COLO829 (cell line): ENCODE measurements around the gene C19orf81.
A peak's percentile ranks its signal among the peaks of the same experiment; 100 is the strongest.

Experiments
- DNase-seq: peaks from one replicate; pipeline ENCODE4 v3.0.0; 2012; ENCODE audit warnings: low spot score

Gene C19orf81

DNA sequence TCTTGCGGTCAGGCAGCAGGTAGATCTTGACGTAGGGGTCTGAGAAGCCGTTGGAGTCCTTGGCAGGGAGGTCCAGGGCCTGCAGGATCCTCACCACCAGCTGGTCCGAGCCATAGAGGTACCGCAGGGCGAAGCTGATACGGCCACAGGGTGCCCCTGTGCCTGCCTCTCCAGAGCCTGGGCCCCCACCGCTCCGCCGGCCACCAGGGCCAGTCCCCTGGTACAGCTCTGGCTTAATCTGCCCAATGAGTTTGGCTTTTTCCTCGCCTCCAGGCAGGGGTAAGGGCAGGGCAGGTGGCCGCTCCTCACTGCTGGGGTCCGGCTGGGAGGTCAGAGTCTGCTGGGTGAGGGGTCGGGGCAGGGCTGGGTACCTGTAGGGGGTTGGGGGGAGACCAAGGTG is 19.4 kb upstream of the C19orf81 start:
- DNase-seq: no peak

GRCh38 chr19:50632151-50632835 is 17.0 kb upstream of the C19orf81 start:
- no peak for DNase-seq

DNA sequence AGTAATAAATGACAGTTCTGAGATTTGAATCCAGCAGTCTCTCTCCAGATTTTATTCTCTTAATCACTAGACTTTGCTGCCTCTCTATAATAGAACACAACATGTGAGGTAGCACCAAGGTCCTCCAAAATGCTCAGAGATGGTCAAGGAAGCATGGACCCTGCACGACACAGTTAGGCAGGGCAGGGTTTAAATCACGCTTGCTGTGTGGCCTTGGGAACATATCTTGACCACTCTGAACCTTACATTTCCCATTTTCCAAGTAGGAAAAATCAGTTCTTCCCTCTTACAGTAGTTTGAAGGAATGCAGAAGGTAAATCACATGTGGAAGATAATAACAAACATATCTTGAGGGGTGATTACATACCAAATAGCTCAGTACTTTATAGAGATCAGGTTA is 15.9 kb upstream of the C19orf81 start:
- DNase-seq: no peak

- DNase-seq: no peak
These were observed 15.3 kb upstream of the C19orf81 start for GRCh38 chr19:50633973-50634372.

DNA sequence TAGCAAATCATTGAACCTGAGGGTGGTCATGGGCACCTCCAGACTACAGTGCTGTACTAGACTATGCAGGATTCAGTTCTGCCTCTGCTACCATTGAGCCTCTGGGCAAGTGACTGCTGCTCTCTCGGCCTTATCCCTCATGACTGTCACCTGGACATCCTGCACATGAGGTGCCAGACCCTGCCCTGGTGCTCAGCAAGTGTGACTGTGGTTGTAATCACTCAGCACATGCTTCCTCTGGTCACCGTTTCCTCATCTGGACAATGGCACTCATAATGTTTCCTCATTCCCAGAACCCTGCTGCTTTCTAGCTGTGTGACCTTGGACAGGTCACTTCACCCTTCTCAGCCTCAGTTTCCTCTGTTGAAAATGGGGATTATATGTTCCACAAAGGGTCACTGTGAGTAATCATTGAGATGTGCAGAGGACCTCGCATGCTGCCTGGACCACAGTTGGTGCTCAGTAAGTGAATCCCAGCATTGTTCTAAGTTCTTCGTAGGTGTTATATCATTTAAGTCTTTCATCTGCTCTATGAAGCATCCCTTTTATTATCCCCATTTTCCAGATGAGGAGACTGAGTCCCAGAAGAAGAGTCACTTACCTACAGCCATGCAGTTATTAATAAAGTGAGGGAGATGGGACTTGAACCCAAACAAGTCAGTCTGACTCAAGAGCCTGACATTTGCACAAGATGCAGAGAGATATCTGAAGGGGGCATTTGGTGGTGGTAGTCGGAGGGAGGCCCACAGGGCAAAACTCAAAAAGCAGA is 12.7 kb upstream of the C19orf81 start:
- no peak for DNase-seq

DNA sequence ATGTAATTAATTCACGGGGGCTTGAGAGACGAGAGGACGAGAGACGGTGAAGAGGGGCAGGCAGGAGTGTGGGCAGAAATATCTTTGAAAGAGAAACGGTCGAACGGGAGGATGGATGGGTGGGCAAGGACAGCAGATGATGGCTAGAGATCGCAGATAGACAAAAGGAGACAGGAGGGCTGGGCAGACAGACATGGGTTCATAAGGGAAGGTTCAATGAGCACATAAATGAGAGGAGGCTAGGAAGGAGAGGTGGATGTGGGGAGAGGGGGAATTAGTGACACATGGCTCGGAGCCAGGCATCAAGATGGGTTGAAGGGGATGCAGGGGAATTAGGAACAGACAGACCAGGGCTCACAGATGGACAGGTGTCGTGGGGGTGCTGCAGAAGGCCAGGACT is 10.6 kb upstream of the C19orf81 start:
- DNase-seq: no peak

GRCh38 chr19:50639121-50640112 is 9.8 kb upstream of the C19orf81 start, which contains the start of gene SYT3:
Gene SYT3 (minus strand): TSS chr19:50639881. CDS start chr19:50637411, 2,470 bp downstream.
- DNase-seq: peak; percentile 80

DNA sequence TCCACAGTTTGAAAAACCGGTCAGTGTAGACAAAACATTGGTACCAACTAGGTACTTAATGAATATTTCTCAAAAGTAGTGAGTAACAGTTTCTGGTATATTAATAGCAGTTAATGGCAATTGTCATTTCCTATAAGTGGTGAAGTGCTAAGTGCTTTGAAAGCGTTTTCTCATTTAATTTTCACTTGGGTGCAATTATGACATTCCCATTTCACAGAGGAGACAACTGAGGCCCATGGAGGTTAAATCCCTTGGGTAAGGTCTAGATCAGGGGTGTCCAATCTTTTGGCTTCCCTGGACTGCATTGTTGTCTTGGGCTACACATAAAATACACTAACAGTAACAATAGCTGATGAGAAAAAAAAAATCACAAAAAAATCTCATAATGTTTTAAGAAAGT is 8.9 kb upstream of the C19orf81 start:
- no peak for DNase-seq

- DNase-seq: no peak
These were observed 4.8 kb upstream of the C19orf81 start for GRCh38 chr19:50644315-50644915.

GRCh38 chr19:50645107-50645506 is 4.1 kb upstream of the C19orf81 start:
- DNase-seq: no peak

DNA sequence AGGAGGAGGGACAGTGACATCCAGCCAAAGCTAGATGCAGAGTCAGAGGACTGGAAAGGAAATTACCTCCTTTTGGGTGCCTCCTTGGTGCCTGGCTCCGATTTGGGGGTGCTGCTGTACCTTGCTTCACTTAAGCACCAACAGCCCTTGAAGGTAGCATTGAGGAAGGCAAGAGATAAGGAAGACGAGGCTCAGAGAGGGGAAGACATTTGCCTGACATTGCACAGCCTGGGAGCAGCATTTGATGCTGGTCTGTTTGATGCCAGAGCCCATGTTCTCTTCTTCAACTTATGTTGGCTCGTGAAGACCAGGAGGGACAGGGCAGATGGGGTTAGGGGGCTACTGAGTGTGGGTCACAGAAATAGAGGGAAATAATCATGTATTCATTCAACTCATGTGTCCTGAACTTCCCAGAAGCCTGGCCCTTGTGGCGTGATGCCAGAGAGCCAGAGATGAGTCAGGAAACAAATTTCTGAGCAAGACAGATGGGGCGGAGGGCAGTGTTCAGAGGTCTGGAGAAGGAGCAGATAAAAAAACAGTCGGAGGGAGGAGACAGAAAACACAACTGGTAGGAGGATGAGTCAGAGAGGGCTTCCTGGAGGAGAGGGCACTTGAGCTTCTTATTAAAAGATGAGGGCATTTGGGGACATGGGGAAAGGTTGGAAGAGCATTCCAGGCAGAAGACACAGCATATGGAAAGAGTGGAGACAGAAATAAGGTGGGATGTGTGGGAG is 3.0 kb upstream of the C19orf81 start:
- DNase-seq: peak; percentile 83

- no peak for DNase-seq
These were observed 1.2 kb upstream of the C19orf81 start for GRCh38 chr19:50647879-50648615.

DNA sequence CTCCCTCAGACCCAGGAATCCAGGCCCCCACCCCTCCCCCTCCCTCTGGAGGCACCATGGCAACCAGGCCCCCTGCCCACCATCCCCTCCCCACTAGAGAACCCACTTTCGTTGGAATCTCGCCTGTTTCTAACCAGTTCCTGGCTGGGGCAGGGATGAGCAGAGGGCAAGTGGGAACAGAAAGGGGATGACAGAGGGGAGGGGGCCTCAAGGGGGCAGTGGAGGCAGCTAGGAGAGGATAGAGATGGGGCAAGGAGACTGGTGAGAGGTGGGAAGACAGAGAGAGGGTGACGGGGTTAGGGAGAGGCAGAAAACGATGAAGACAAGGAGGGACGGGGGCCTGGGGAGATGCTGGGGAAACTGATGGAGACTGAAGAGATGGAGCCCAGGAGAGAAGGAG is 586 bp upstream of the C19orf81 start:
- no peak for DNase-seq

DNA sequence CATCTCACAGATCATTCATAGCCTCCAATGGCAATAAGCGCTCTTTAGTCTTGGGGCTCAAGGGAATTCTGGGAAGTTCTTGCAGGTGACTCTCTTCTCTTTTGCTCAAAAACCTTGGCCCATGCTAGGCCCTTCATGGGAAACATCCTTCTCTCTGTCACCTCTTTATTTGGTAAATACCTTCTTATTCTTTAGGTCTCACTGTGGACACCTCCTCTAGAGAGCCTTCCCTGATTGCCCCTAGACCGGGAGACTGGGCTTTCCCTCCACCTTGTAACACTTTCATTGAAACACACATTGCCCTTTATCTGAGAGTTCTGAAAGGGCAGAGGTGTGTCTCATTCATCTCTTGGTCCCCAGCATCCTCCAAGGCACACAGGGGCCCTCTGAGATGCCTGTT is 1.9 kb downstream of the C19orf81 start:
- no peak for DNase-seq

GRCh38 chr19:50652722-50653121 is 3.5 kb downstream of the C19orf81 start:
- DNase-seq: no peak

DNA sequence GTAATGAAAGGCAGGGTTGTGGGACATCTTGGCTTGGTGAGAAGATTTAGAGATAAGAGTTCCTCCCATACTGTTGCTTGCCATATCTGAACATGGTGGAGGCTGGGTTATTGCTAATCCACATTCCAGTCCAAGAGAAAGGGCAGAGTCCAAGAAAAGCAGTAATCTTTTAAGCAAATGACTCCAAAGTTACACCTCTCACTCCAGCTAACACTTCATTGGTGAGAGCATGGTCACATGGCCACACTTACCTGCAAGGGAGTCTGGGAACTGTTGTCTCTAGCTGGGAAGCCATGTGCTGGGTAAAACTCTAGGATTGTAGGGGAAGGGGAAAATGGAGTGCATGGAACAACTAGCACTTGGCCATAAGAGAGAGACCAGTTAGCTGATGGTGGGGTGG is 5.6 kb downstream of the C19orf81 start:
- no peak for DNase-seq

DNA sequence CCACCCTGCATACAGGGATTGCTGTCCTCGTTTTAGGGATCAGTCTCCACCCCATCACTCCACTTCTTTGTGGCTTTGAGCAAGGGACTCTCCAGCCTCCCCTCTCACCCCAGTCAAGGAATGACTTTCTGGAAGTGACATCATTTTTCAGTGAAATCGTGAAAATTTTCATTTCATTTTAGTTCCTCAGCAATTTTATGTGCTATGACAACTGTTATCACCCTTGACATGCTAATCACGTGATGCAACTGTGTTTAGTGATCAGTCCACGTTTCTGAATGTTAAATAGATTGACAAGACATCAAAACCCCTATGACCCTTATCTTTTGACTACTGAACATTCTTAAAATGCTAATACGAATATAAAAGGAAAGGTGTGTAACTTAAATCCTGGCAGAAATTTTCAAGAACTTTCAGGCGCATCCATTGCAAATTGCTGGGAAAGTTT is 8.0 kb downstream of the C19orf81 start:
- no peak for DNase-seq

- peak; percentile 99 for DNase-seq
These were observed 8.6 kb downstream of the C19orf81 start for GRCh38 chr19:50657712-50658440.

- peak; percentile 99 for DNase-seq
These were observed 9.4 kb downstream of the C19orf81 start for GRCh38 chr19:50658441-50659317.
